Liver (tissue), 3 donors: Measurements from ENCODE around the gene EML1.

ENCODE experiments used
- ATF3 ChIP-seq: IDR thresholded peaks from 2 replicates; pipeline ENCODE4 v1.6.1; 2016; ENCODE audit warnings: antibody characterized with exemption
- CTCF ChIP-seq: fragments of 150-350 bp; IDR thresholded peaks from 2 replicates; pipeline ENCODE4 v1.5.1; 2017; ENCODE audit warnings: improper control_type of control experiment, low read depth, low read length; ENCODE audit not compliant: missing input control
- EGR1 ChIP-seq, 2 donors: IDR thresholded peaks; 2 replicates each; pipeline ENCODE4 v1.6.1; 2016 to 2018; ENCODE audit warnings: antibody characterized with exemption in 2 of 2, low read depth in 2 of 2
- FOXA1 ChIP-seq: IDR thresholded peaks from 2 replicates; pipeline ENCODE4 v1.6.1; 2016; ENCODE audit warnings: antibody characterized with exemption
- RAD21 ChIP-seq, 2 donors: IDR thresholded peaks; 2 replicates each; pipeline ENCODE4 v1.6.1; 2016; ENCODE audit warnings: antibody characterized with exemption in 2 of 2, mild to moderate bottlenecking in 2 of 2
- SP1 ChIP-seq: IDR thresholded peaks from 2 replicates; pipeline ENCODE4 v1.6.1; 2018; ENCODE audit warnings: antibody characterized with exemption, mild to moderate bottlenecking
- TAF1 ChIP-seq: conservative IDR thresholded peaks from 2 replicates; pipeline ENCODE4 v1.6.1; 2016; ENCODE audit warnings: antibody characterized with exemption, mild to moderate bottlenecking
- YY1 ChIP-seq: IDR thresholded peaks from 2 replicates; pipeline ENCODE4 v1.6.1; 2016; ENCODE audit warnings: antibody characterized with exemption, mild to moderate bottlenecking
- TF ChIP-seq, protein P1 (sequence below): IDR thresholded peaks from 2 replicates; pipeline ENCODE4 v1.6.1; 2016; ENCODE audit warnings: antibody characterized with exemption
- TF ChIP-seq, protein P2 (sequence below): IDR thresholded peaks from 2 replicates; pipeline ENCODE4 v1.6.1; 2016; ENCODE audit warnings: antibody characterized with exemption, mild to moderate bottlenecking
- donor health status: healthy.
- donor health status: healthy.

- TF ChIP-seq CTCF (no peak), RAD21 (IDR thresholded peaks at IDR 0.05) (no peak), YY1 (no peak), TAF1 (no peak), ATF3 (no peak), FOXA1 (no peak), SP1 (no peak), EGR1 (IDR thresholded peaks at IDR 0.05; ENCODE audit: low read depth in 2 of 2) (no peak)
- TF ChIP-seq, protein P1, sequence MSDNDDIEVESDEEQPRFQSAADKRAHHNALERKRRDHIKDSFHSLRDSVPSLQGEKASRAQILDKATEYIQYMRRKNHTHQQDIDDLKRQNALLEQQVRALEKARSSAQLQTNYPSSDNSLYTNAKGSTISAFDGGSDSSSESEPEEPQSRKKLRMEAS, result no peak
- TF ChIP-seq, protein P2, sequence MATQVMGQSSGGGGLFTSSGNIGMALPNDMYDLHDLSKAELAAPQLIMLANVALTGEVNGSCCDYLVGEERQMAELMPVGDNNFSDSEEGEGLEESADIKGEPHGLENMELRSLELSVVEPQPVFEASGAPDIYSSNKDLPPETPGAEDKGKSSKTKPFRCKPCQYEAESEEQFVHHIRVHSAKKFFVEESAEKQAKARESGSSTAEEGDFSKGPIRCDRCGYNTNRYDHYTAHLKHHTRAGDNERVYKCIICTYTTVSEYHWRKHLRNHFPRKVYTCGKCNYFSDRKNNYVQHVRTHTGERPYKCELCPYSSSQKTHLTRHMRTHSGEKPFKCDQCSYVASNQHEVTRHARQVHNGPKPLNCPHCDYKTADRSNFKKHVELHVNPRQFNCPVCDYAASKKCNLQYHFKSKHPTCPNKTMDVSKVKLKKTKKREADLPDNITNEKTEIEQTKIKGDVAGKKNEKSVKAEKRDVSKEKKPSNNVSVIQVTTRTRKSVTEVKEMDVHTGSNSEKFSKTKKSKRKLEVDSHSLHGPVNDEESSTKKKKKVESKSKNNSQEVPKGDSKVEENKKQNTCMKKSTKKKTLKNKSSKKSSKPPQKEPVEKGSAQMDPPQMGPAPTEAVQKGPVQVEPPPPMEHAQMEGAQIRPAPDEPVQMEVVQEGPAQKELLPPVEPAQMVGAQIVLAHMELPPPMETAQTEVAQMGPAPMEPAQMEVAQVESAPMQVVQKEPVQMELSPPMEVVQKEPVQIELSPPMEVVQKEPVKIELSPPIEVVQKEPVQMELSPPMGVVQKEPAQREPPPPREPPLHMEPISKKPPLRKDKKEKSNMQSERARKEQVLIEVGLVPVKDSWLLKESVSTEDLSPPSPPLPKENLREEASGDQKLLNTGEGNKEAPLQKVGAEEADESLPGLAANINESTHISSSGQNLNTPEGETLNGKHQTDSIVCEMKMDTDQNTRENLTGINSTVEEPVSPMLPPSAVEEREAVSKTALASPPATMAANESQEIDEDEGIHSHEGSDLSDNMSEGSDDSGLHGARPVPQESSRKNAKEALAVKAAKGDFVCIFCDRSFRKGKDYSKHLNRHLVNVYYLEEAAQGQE, result no peak
These were observed 31.6 kb downstream of the EML1 start for GRCh38 chr14:99824776-99825175.
